CD4-positive, alpha-beta T cell treated with Interleukin-15 for 4 hours (primary cell): ENCODE data around the gene PRR5L.
"Not testable (repeated sequence)": the region's sequence is repeated elsewhere in the genome, so short reads cannot be mapped to it uniquely, and the experiment has no call there.

Experiments
- DNase-seq: peaks from one replicate; pipeline ENCODE4 v3.0.0-alpha.2; 2020; ENCODE audit warnings: low spot score

The PRR5L gene

GRCh38 chr11:36499315-36499714 lies 203.2 kb downstream of the PRR5L start:
- DNase-seq, result no peak

- DNase-seq, result no peak
Measured at GRCh38 chr11:36500315-36500721, 204.2 kb downstream of the PRR5L start.

GRCh38 chr11:36501236-36501635 lies 205.1 kb downstream of the PRR5L start:
- DNase-seq, result no peak

GRCh38 chr11:36507824-36508489 lies 211.9 kb downstream of the PRR5L start:
- no peak for DNase-seq

- DNase-seq, result no peak
Measured at GRCh38 chr11:36508743-36509142, 212.7 kb downstream of the PRR5L start.

- DNase-seq, result peak; percentile 76
Measured at GRCh38 chr11:36509201-36509639, 213.1 kb downstream of the PRR5L start.

- peak; percentile 86 for DNase-seq
Measured at GRCh38 chr11:36509694-36510593, 213.9 kb downstream of the PRR5L start, which contains the start of gene TRAF6. Gene TRAF6, minus strand, starts transcription at chr11:36510272. Its CDS starts 8,757 bp downstream, at chr11:36501515.

- DNase-seq, result no peak
Measured at GRCh38 chr11:36510594-36510942, 214.5 kb downstream of the PRR5L start.

GRCh38 chr11:36511062-36511461 lies 215.0 kb downstream of the PRR5L start:
- DNase-seq, result not testable (repeated sequence)

GRCh38 chr11:36512016-36512415 lies 215.9 kb downstream of the PRR5L start:
- no peak for DNase-seq

GRCh38 chr11:36513965-36514364 lies 217.9 kb downstream of the PRR5L start:
- no peak for DNase-seq
